SHP77 treated with DMSO at 0.1 percent for 48 hours (cell line): Measurements from ENCODE around the gene LHFPL3.
"Not testable (repeated sequence)": the region's sequence is repeated elsewhere in the genome, so short reads cannot be mapped to it uniquely, and the experiment has no call there.

ENCODE experiments used
- DNase-seq: peaks from one replicate; lab custom pipeline; 2025; lab: John Stamatoyannopoulos, UW

The LHFPL3 gene

DNA sequence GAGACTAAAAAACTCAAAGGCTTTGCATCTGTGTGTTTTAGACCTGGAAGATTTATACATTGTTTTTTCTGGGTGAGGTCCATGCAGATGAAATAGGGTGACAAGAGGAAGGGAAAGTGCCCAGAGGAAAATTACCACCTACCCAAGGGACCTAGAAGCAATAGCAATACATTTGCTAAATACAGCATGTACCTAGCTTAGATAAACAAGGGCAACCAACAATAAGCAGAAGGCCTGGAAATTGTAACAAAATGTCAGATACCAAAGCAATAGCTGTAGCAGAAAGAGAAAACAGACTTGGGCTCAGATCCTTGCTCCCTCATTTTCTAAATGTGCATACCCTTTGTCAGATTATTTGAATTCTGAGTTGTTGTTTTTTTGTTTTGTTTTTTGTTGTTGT, 367.2 kb downstream of the LHFPL3 start:
- DNase-seq, result no peak

DNA sequence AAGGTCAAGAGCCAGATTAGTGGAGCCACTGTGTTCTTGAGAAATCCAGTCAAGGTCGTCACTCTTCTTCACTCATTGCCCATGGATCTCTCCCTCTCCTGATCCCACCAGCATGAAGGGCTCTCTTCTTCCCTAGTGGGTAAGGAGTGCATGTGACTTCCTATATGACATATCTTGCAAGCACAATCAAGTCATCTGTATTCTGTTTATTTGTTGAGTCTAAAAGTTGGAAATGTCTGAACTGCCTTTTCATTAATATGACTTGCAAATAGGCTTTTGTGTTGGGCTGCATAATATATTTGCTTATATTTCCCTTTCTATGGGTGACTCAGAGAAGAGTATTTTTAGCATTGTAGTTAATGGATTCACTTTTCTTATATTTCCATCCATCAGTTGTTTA, 371.9 kb downstream of the LHFPL3 start:
- no peak for DNase-seq

- not testable (repeated sequence) for DNase-seq
These were observed 392.6 kb downstream of the LHFPL3 start for GRCh38 chr7:104721027-104721426.

DNA sequence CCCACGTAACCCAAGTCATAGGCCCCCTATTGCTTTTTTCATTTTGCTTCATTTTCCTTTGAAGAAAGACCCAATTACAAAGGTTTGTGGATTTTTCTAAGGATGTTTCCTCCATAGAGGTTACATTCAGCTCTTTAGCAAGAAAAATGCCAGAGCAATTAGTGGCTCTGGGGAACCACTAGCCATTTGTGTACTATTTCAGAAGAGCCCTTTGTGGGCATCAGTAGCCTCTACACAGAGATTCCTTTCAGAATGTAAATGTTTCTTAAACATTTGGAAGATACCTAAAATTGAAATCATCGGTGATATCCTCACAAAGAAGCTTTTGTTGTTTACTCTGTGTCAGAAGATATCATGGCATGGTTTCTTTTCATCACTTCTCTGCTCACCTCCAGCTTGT, 394.6 kb downstream of the LHFPL3 start:
- no peak for DNase-seq

DNA sequence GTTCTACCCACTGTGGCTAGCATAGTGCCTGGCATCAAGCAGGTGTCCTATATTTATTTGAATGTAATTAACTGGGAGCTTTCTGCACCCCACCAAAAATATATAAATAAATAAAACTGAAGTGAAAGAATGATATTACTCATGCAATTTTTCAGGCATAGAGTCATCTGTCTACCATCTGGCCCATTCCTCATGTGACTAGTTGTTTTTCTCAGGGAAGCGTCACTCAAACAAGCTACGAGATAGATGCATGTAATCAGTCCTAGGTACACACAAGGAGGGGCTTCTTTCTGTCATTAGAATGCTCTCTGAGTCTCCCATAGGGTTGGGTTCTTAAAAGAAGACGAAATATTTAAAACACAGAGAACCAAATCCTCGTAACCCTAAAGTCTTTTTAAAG, 430.1 kb downstream of the LHFPL3 start:
- no peak for DNase-seq

- DNase-seq, result no peak
These were observed 433.5 kb downstream of the LHFPL3 start for GRCh38 chr7:104761892-104762291.

GRCh38 chr7:104767113-104767512, 438.7 kb downstream of the LHFPL3 start:
- no peak for DNase-seq

GRCh38 chr7:104767826-104768536, 439.6 kb downstream of the LHFPL3 start:
- DNase-seq, result peak; percentile 0

DNA sequence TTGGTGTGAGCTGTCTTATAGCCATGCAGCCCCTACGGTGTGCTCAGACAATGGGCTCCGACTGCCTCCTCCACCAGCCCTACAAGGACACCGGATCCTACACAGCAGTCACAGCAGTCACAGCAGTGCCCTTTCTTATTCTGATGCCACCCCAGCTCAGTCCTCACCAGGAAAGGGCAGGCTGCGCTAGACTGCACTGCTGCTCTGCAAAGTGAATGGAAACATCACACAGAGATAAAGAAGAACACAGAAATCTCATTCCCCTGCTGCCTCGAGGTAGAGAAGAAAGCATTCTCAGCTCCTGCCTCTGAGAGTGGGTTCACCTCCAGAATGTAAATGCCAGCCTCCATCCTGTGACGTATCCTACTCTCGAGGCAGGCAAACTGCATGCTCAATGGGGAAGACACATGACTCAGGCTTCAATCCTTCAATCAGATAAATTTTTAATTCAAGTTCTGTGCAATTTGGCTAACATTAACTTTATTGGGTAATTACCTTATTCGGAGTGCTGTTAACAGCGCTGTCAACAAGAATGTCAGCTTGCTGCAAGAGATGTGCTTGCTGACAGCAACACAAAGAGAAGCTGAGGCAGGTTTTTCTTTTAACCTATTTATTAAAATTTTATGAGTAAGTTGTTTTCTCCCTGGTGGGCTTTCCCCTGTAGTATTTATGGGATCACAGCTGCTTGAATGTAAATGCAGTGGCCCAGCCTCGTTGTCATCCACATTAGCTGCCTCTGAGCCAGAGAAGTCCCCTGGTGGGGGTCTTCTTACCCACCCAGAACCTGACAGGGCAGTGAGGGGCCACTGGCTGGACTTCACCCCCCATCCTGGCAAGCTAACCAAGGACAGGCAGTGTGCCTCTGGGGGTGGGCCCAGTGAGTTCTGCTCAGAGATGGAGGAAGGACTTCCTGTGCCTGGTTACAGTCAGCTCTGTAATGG, 444.3 kb downstream of the LHFPL3 start:
- DNase-seq, result no peak

GRCh38 chr7:104773796-104774195, 445.4 kb downstream of the LHFPL3 start:
- no peak for DNase-seq

- no peak for DNase-seq
These were observed 447.1 kb downstream of the LHFPL3 start for GRCh38 chr7:104775531-104775930.

DNA sequence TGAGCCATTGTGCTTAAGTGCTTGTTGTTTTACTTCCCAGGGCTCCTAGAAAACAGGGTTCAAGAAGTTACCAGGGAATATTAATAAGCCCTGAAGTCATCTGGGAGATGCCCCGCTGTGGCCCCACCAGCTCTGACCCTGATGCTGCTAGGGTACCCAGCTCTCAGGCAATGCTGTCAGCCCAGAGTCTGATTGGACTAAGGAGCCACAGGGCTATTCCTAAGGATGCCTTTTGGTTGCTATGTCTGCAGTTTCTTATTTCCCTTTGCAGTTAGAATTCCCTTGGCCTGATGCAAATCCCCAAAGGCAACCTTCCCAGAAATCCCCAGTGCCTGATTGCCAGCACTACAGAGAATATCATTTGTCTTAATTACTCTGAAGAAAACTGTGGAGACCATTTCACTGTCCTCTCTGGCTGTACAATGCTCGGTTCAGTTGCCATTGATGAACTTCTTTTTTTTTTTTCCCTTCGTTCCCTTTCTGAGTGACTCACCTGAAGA, 448.9 kb downstream of the LHFPL3 start:
- no peak for DNase-seq

DNA sequence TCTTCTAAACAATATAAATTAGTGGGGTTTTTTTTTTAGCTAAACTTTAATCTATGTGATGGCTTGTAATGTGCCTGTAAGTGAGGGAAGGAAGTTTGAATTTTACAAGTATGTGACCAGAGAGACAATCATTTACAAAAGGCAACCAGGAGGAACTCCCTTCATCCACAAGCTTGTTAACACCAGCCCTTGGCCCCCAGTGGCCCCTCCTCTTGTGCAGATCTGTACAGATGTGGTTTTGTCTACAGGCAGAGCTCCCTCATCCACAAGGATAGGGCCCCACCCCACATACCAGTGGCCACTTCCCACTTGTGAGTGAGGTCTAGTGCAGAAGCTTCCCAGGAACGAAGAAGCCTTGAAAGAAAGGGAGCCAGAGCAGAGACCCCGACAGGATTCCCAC, 451.5 kb downstream of the LHFPL3 start:
- no peak for DNase-seq

DNA sequence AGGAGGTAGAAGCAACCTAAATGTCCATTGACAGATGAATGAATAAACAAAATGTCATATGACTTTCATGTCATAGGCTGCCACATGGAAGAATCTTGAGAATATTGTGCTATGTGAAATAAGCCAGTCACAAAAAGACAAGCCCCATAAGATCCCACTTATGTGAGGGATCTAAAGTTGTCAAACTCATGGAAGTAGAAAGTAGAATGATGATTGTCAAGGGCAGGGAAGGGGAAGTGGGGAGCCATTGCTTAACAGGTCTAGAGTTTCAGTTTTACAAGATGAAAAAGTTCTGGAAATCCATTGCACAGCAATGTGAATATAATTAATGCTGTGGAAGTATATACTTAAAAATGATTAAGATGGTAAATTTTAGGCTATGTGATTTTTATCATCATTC, 456.3 kb downstream of the LHFPL3 start:
- no peak for DNase-seq

DNA sequence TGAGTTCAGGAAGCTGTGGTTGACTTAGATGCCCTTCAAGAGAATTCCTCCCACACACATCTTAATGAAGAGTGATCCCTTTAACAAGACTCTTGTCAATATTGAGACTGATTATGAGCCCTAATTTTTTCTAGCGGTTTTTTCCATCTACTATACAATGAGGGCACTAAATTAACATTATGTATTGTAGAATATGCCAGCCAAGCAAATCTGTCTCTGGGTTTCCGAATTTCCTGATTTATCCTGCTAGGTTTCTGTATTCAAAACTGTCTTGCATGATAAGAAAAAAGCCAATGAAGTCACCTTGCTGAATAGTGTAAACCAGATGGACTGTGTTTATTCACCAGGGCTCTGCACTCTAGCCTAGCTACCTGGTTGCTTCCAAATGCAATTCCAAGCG, 461.4 kb downstream of the LHFPL3 start:
- no peak for DNase-seq

DNA sequence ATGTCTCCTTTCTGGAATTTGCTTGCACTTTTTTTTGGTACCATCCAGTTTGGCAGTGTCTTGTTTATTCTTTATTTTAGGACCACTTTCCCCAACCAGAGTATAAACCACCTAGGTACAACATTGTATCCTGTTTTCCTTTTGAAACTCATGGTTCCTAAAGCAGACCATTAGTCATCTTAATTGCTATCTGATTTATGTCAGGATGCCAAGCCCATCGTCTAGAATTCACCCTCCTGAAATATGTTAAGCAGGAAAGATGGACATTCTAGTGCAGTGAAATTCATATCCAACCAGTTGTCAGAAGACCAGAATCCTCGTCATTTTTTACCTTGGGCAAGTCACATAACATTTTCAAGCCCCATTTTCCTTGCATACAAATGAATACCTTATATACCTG, 462.0 kb downstream of the LHFPL3 start:
- DNase-seq, result no peak

DNA sequence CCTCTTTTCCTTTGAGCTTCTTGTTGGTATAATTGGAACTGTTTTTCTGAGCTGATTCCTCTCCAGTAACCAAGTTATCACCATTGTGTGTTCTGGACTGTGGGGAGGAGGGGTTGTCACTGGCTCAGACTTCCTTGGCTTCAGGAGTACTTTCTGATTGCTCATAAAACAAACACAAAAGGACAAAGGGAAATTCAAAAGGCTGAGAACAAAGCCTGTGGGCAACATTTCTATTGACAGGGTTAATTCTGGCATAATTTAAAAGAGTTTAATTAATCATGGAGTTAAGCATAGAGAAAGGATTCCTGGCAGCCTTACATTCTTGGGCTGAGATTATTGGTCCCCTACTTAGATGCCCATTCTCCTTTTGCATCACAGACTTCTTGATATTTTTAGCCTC, 462.7 kb downstream of the LHFPL3 start:
- no peak for DNase-seq

DNA sequence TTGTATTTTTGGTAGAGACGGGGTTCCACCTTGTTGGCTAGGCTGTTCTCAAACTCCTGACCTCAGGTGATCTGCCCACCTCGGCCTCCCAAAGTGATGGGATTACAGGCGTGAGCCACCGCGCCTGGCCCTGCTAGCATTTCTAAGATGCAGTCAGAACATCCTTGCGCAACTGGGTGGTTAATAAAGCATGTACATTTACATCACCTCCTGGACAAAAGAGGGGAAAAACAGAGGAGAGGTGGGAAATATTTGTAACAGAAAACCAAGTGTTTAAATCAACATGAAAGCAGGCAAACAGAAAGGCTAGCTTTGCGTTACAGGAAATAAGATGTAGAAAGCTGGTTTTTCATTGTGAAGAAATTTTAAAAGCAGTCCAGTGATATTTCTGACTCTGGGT, 464.7 kb downstream of the LHFPL3 start:
- no peak for DNase-seq

DNA sequence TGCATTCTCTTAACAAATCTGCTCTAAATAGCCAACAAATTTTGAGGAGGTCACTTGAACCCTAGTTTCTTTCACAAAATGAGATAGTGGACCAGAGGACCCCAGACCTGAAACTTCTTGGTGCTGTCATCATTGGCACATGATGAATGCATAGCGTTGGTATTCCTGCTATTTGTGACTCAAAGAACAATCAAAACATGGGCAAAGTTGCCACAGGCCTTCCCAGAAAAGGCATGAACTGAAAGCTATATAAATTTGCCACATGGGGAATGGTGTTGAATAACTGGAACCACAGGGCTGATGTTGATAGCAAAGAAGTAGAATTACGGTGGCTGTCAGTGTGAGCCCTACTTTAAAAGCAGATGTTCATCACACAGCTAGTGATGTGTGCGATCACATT, 465.8 kb downstream of the LHFPL3 start:
- no peak for DNase-seq

DNA sequence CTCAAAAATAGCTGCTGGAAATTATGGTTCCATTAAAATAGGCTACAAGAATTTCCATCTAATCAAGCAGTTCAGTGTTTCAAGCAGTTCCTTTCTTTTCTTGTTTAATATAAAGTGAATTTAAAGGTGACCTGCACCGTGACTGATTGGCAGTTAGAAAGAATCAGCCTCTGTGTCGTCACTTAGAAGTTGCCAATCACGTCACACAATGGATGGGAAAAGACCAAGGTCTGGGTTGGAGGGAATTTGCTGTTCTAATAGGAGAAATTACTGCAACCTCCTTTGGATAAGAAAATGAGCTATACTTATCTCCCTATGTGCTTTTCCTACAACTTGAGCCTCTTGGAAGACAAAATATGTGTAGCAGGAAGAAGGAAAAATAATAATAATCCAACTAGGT, 466.2 kb downstream of the LHFPL3 start:
- no peak for DNase-seq

DNA sequence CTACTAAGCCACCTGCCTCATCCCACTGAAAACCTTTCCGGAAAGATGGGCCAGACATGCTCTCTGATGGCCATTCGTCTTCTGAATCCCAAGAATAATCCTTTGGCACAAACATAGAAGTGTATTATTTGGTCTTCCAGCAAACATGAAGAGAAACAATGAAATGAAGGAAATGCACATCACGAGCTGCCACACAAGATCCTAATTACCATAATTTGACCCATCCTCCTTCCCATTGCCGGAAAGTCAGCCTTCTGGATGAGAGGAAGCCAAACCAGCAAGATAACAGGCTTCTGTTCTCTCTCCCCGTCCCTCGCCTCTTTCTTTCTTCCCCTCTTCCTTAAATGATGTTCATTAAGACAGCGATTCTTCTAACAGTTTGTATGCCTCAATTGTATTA, 466.7 kb downstream of the LHFPL3 start:
- DNase-seq, result no peak

- DNase-seq, result no peak
These were observed 467.4 kb downstream of the LHFPL3 start for GRCh38 chr7:104795616-104796398.
